ENCODE measurements around the gene LGR6. TPM values are rescaled to one million over a fixed set of nuclear protein-coding genes. Genes with fewer than 3 reads are reported as not detected.

The LGR6 gene
- total RNA-seq, 2 donors from 2014 or later = 5.8 to 5.9 TPM

DNA sequence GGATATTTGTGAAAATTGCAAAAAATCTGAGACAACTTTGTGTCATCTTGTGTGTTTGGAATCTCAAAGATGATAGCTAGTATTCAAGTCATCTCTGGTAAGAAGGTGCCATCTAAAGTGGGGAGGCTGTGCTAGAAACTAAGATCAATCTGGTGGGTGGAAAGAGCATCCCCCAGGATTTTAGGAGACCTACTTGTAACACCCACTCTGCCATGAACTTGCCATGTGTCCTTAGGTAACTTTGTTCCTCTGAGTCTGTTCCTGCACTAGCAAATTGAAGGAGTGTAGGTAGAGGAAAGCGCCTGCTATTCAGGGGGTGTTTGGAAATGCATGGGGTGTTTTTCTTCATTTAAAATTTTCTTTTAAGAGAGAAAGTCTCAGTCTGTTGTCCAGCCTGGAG lies 24.4 kb downstream of the LGR6 start:
- Mint-ChIP-seq H3K9me3 (no peaks in the 10 kb centered on the region), H3K36me3 (no peaks in the 10 kb centered on the region), H3K4me1 (ENCODE audit: low read depth in 2 of 2) (peaks cover 13 to 27% of the 10 kb centered on the region in 2 donors), H3K27me3 (peaks cover 11 to 12% of the 10 kb centered on the region in 2 donors), H3K4me3 (no peak overlapping the region), H3K27ac (no peak overlapping the region)
- DNase-seq (ENCODE audit: low spot score) = no peak
- ATAC-seq = no peak

DNA sequence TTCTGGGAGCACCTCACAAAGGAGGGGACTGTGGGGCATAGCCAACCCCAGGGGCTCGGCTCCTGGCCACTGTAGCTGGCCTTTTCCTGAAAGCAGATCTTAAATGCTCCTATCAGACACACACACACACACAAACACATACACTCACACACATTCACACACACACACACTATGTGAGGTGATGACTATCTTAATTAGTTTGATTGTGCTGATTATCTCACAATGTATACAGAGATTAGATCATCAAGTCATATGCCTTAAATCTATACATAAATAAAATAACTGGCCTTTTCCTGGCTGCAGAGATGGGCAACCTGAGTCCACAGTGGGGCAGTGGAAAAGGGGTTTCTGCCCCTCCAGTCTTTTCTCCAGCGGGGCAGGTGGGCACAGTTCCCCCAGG lies 27.1 kb downstream of the LGR6 start:
- Mint-ChIP-seq H3K27me3 (no peaks in the 10 kb centered on the region), H3K36me3 (no peaks in the 10 kb centered on the region), H3K27ac (no peak overlapping the region), H3K4me3 (no peak overlapping the region), H3K4me1 (ENCODE audit: low read depth in 2 of 2) (peaks cover 0 to 13% of the 10 kb centered on the region in 2 donors), H3K9me3 (no peaks in the 10 kb centered on the region)
- DNase-seq (ENCODE audit: low spot score) = no peak
- no peak for ATAC-seq

DNA sequence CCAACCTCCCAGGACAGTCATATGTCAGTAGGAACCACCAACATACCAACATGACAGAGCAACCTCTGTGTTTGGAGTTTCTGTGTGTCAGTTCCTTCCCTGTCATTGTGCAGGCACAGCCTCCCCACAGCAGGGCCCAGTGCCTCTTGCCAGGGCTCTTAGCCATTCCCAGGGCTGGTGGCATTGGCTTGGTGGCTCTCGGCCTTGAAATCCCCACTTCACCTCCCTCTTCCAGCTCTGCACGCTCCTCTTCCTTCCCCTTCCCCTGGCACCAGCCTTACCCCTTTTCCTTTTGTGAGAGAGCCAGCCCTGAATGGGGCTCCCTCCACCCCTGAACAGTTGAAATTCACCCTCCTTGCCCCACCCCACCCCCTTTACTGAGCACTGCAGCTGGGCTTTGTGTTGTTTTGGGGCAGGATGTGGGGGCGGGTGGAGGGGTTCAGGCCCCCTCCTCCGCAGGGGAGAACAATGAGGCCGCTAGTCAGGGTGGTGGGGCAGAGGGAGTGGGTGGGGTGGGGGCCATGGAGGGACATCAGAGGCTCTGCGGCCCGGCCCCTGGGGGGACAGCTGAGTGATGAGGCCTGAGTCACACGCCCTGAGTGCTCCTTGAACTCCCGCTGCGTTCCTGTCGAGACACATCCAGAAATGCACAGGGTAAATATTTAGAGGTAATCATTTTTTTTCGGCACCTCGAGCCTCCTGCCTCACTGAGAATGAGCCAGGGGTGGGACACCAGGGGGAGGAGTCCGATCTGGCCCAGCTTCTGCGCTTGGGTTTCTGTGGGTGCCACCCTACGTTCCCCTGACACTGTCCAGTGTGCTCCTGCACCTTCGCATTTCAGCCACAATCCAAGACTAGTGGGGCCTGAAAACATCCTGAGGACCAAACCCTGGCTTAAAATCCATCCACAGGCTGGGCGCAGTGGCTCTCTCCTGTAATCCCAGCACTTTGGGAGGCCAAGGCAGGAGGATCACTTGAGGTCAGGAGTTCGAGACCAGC lies 28.6 kb downstream of the LGR6 start:
- Mint-ChIP-seq H3K9me3 (no peaks in the 10 kb centered on the region), H3K4me1 (ENCODE audit: low read depth in 2 of 2) (peaks cover 0 to 20% of the 10 kb centered on the region in 2 donors), H3K27me3 (no peaks in the 10 kb centered on the region), H3K36me3 (no peaks in the 10 kb centered on the region), H3K27ac (no peak overlapping the region), H3K4me3 (no peak overlapping the region)
- DNase-seq (ENCODE audit: low spot score) (no peak), ATAC-seq (no peak)

DNA sequence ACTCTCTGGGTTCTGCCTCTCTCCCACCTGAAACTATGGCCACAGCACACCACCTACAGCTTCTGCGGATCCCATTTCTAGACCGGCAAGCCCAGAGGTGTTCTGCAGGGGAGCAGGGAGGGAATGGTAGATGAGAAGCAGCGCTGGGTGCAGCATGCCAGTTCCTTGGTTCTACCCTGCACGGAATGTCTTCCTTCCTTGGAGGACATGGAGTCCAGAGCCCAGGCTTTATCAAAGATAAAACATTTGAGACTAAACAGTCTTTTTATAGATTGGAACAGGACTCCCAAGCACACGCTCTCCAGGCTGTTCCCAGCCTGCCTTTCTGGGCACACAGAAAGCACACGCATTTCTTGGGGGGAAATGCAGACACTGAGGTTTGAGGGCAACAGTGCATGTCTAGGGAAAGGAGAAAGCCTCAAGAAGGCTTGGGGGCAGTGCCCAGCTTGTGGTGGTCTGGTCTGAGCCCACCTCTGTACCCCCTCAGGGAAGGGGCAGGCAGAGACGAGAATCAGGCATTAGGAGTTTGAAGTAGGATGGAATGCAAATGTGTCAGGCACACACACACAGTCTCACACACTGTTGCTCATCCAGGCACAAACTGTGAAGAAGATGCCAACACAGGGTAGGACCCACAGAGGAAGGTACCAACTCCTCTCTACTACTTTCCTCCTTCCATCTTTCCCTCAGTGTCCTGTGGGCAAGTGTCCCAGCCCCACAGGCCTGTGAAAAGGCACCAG lies 29.7 kb downstream of the LGR6 start:
- no peak overlapping the region for H3K4me3 Mint-ChIP-seq
- no peaks in the 10 kb centered on the region for H3K9me3 Mint-ChIP-seq
- ATAC-seq (no peak), DNase-seq (ENCODE audit: low spot score) (no peak)
- no peaks in the 10 kb centered on the region for H3K36me3 Mint-ChIP-seq
- no peaks in the 10 kb centered on the region for H3K27me3 Mint-ChIP-seq
- H3K4me1 Mint-ChIP-seq (ENCODE audit: low read depth in 2 of 2) = peaks cover 11 to 30% of the 10 kb centered on the region in 2 donors
- no peak overlapping the region for H3K27ac Mint-ChIP-seq

DNA sequence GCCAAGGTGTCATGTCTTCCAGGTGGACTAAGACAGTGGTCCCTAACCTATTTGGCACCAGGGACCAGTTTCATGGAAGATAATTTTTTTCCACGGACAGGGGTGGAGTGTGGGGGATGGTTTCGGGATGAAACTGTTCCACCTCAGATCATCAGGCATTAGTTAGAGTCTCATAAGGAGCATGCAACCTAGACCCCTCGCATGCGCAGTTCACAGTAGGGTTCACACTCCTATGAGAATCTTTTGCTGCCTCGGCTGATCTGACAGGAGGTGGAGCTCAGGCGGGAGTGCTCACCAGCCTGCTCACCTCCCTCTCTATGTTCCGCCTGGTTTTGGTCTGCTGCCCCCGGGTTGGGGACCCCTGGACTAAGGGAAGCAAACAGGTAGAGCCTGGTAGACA lies 30.9 kb downstream of the LGR6 start:
- Mint-ChIP-seq H3K27ac (no peak overlapping the region), H3K9me3 (no peaks in the 10 kb centered on the region), H3K4me1 (ENCODE audit: low read depth in 2 of 2) (peaks cover 15 to 34% of the 10 kb centered on the region in 2 donors), H3K4me3 (no peak overlapping the region), H3K27me3 (no peaks in the 10 kb centered on the region), H3K36me3 (no peaks in the 10 kb centered on the region)
- DNase-seq (ENCODE audit: low spot score) = no peak
- ATAC-seq = no peak

DNA sequence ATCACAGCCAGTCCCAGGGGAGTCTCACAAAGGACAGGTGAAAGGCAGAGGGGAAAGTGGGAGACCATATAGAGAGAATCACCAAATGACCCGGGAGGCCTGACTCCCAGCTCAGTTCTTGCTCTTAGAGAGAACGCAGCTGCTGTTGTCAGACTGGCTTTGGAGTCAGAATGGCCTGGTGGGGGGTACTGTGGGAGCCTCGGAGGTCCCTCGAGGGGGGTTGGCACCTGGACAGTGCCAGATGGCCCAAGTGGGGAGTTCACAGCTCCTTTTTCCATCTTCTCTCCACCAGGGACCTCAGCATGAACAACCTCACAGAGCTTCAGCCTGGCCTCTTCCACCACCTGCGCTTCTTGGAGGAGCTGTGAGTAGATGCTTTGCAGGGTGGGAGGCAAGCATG lies 31.5 kb downstream of the LGR6 start:
- H3K27ac Mint-ChIP-seq = no peak overlapping the region

DNA sequence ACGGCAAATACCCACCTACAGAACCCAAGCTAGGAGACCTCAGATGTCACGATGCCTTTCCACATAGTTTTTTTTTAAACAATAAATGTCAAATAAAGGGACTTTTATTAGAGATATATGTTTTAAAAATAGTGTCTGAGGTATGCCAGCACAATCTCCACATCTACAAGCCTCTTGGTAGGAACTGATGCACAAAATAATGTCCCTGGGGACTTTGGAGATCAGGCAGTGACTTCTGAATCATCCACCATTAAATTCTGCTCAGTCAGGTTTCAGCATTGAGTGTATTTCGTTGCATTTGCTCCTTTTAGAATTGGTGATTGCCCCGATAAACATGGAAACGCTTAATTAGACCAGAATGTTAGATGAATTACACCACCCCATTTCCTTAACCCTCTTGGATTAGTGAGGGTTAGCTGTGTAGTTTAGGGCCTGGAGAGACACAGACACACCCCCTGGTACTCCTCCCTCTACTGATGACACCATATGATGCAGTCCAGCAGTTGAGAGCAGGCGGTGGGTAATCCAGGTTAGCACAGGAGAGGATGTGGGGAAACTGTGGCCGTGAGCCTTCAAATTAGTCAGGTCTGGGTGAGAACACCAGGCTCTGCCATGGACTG lies 33.6 kb downstream of the LGR6 start:
- H3K27ac Mint-ChIP-seq = peak overlapping the region in 1 of 2 donors; percentile 62
- ATAC-seq (peak; percentile 26 to 47), DNase-seq (ENCODE audit: low spot score) (no peak)
- H3K9me3 Mint-ChIP-seq = no peaks in the 10 kb centered on the region
- H3K4me1 Mint-ChIP-seq (ENCODE audit: low read depth in 2 of 2) = peaks cover 15 to 27% of the 10 kb centered on the region in 2 donors
- H3K36me3 Mint-ChIP-seq = peaks cover 4% of the 10 kb centered on the region
- no peak overlapping the region for H3K4me3 Mint-ChIP-seq
- no peaks in the 10 kb centered on the region for H3K27me3 Mint-ChIP-seq

More for the DNA sequence above, 31.5 kb downstream of the LGR6 start:
- H3K4me3 Mint-ChIP-seq = no peak overlapping the region
- H3K36me3 Mint-ChIP-seq = no peaks in the 10 kb centered on the region
- peaks cover 15 to 34% of the 10 kb centered on the region in 2 donors for H3K4me1 Mint-ChIP-seq (ENCODE audit: low read depth in 2 of 2)
- ATAC-seq (no peak), DNase-seq (ENCODE audit: low spot score) (no peak)
- H3K27me3 Mint-ChIP-seq = no peaks in the 10 kb centered on the region
- no peaks in the 10 kb centered on the region for H3K9me3 Mint-ChIP-seq

DNA sequence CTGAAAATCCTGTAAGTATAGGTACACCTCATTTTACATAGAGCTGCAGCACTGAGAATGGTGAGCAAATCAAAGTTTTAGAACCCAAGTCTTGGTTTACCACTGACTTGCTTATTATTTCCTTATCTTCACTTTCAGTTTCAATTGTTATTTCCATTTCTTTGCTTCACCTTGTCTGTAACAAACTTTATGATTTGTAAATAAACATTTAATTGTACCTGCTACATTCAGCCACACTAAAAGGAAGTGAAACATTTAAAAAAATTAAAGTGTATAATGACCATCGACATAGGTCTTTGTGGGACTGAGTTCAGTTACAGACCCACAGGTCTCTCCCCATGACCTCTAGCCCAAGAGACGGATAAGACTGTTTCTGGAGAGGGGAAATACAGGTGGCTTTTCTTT lies 34.4 kb downstream of the LGR6 start:
- DNase-seq (ENCODE audit: low spot score) (no peak), ATAC-seq (no peak)
- no peak overlapping the region for H3K4me3 Mint-ChIP-seq
- peak overlapping the region in 1 of 2 donors; percentile 62 for H3K27ac Mint-ChIP-seq
- H3K4me1 Mint-ChIP-seq (ENCODE audit: low read depth in 2 of 2) = peaks cover 15 to 27% of the 10 kb centered on the region in 2 donors
- no peaks in the 10 kb centered on the region for H3K27me3 Mint-ChIP-seq
- H3K36me3 Mint-ChIP-seq = peaks cover 4% of the 10 kb centered on the region
- H3K9me3 Mint-ChIP-seq = no peaks in the 10 kb centered on the region

DNA sequence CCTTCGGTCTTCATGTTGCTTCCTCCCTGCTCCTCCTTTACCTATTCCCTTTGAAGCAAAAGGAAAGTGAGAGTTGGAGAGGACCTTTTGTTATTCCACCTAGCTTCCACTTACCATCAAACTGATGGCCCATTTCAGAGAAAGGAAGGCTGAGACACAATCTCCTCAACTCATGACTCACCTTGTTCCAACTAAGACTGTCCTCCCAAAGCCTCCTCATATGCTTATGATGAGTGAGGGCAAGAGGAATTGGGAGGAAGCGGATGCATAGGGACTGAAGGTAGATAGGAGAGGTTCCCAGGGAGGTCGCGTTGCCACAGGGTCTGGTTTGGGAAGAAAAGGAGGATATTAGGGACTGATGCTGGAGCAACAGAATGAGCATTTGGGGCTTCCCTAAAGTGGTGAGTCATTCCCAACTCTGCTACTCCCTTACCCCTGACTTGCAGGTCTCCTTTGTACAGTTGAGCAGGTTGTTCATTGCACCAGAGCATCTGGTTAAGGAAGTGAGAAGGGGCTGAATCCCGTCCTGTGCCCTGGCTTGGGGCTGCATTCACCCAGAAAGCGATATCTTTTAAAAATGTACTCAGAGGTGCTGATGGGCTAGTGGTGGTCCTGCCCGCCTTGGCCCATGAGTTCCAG lies 35.0 kb downstream of the LGR6 start:
- Mint-ChIP-seq H3K27me3 (no peaks in the 10 kb centered on the region), H3K36me3 (peaks cover 4% of the 10 kb centered on the region), H3K4me1 (ENCODE audit: low read depth in 2 of 2) (peaks cover 15 to 27% of the 10 kb centered on the region in 2 donors), H3K9me3 (no peaks in the 10 kb centered on the region), H3K27ac (peak overlapping the region in 1 of 2 donors; percentile 62), H3K4me3 (no peak overlapping the region)
- DNase-seq (ENCODE audit: low spot score) = no peak
- no peak for ATAC-seq

DNA sequence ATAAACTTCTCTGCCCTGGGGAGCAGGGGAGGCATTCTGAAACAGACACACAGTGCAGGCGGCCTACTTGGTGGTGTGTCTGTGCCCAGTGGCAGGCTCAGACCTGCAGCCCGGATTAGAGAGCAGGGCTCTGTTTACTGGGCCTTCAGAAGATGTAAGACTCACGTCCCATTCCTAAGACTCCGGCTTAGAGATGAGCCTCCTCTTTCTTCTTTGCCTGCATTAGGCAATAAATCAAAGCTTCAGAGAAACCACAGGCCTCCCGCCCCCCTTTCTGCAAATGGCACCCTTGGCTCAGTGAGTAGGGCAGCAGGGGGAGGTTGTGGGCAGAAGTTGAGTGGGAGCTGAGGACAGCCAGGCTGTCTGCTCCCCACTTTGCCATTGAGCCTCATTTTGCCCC lies 35.8 kb downstream of the LGR6 start:
- Mint-ChIP-seq H3K4me3 (no peak overlapping the region), H3K36me3 (peaks cover 4% of the 10 kb centered on the region)
- DNase-seq (ENCODE audit: low spot score) = no peak

DNA sequence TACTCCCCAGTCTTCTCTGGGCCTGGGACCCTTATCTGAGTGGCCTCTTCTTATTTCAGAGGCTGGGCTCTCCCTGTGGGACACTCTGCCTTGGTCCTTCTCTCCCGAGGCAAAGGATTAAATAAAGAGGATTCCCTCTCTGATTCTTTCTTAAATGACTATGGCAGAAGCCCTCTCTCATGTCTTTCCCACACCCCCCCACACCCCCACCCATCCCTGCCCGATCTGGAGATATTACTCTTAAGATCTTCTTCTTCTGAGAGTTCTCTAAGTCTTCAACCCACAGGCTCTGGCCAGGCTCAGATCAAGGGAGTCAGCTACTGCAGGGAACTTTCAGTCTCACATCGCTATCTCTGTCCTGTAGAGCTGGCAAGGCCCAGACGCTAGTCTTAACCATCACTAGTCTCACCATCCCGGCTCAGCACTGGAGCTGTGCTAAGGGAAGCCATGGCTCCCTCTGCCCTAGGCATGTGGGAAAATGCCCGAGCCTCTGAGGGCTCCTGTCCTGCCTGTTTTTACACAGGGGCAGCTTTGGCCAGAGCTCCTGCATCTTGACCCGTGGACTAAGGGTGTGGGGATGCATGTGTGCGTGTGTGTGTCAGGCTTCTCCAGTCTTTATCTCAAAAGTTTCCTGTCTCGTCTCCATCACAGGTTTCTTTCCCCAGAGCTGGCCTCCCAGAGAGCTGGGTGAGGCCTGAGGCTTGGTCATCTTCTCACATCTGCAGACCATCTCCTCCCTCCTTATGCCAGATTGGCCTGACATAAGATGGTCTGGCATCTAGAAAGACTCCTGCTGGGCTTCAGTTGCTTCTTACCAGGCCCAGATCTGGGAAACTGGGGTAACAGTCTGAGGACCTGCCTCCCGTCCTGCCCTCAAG lies 36.7 kb downstream of the LGR6 start:
- peaks cover 15 to 27% of the 10 kb centered on the region in 2 donors for H3K4me1 Mint-ChIP-seq (ENCODE audit: low read depth in 2 of 2)
- peaks cover 4% of the 10 kb centered on the region for H3K36me3 Mint-ChIP-seq
- no peak overlapping the region for H3K4me3 Mint-ChIP-seq
- H3K27ac Mint-ChIP-seq = peak overlapping the region in 1 of 2 donors; percentile 68
- no peak for ATAC-seq
- H3K9me3 Mint-ChIP-seq = no peaks in the 10 kb centered on the region
- H3K27me3 Mint-ChIP-seq = no peaks in the 10 kb centered on the region
- DNase-seq (ENCODE audit: low spot score) = no peak

More for the DNA sequence above, 35.8 kb downstream of the LGR6 start:
- peaks cover 15 to 27% of the 10 kb centered on the region in 2 donors for H3K4me1 Mint-ChIP-seq (ENCODE audit: low read depth in 2 of 2)
- no peak overlapping the region for H3K27ac Mint-ChIP-seq
- H3K27me3 Mint-ChIP-seq = no peaks in the 10 kb centered on the region
- H3K9me3 Mint-ChIP-seq = no peaks in the 10 kb centered on the region
- ATAC-seq = no peak

DNA sequence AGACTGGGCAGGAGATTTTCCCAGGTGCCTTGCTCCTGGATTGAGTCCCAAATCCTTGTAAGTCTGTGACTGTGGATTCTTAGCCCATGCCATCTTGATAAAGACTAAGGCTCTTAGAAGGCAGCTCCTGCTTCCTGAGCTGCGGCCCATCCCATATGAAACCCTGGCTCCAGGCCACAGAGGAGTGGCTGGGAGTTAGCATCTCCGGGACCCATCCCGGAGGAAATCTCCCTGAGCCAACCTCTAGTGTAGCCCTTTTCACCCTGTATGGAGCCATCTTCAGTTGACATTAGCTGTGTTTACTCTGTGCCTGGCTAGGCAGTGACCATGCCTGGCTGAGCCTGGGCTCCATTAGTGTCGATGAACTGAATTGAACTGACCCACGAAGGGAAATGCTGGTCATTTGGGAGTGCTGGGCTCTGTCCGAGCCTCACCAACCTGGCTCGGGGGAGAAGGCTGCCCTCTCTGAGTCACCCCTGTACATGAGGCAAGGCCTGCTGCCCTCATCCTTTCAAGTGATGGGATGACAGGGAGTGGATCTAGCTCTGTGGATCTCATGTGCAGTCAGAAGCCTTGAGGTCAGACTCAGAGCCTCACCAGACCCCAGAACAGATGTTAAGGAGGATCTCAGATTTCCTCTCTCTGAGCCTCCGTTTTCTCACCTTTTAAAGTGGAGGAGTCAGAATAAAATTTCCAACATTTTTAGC lies 37.5 kb downstream of the LGR6 start:
- Mint-ChIP-seq H3K36me3 (peaks cover 4% of the 10 kb centered on the region), H3K27ac (peak overlapping the region in 1 of 2 donors; percentile 68), H3K9me3 (no peaks in the 10 kb centered on the region), H3K4me3 (no peak overlapping the region), H3K27me3 (no peaks in the 10 kb centered on the region), H3K4me1 (ENCODE audit: low read depth in 2 of 2) (peaks cover 16 to 25% of the 10 kb centered on the region in 2 donors)
- ATAC-seq (no peak), DNase-seq (ENCODE audit: low spot score) (no peak)

All from natural killer cell treated with Interleukin-12 subunit alpha and Interleukin-12 subunit beta and Interleukin-15 and Interleukin-18, amount 100 ng/mL, for 72 hours (primary cell).